GM19324 (cell line): ENCODE data around the gene CDHR2.

ENCODE experiments used
- ATAC-seq: cut with Tn5 transposase; IDR thresholded peaks from one replicate; pipeline ENCODE4 v1.9.1; 2021; ENCODE audit warnings: mild to moderate bottlenecking, moderate library complexity; ENCODE audit not compliant: unreplicated experiment, low FRiP score

Gene CDHR2

DNA sequence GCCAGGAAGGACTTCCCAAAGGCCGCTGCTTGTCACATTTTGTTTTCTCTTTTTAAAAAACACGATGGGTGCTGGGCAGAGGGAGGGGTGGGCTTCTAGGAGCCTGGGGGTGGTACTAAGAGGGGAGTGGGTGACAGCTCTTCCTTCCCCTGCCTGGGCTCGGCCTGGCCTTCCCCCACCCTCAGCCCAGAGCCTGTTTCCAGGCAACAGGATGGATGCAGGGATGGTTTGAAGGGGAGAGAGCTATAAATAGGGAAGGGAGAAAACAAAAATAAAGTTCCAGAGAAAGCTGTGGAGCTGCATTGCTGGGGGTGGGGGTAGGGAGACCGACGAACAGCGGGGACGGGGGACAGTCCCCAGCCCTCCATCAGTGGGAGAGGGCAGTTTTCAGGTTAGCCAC is 67.4 kb downstream of the CDHR2 start:
- ATAC-seq = no peak

GRCh38 chr5:176618783-176619182 is 69.6 kb downstream of the CDHR2 start:
- no peak for ATAC-seq

DNA sequence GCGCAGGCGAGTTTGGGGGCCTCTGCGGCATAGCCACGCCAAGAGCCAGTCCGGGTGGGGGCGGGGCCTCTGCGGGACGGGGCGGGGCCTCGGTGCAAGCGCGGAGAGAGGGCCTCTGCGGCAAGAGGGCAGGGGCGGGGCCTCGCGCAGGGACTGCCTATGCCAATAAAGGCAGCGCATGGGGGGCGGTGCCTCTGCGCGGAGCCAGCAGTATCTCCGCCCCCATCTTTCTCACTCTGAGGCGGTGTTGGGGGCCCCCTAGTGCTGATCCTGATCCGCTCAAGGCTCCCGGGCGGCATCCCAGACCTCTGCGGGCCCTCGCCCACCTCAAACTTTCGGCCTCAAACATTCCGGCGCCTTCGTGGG is 70.0 kb downstream of the CDHR2 start:
- no peak for ATAC-seq

DNA sequence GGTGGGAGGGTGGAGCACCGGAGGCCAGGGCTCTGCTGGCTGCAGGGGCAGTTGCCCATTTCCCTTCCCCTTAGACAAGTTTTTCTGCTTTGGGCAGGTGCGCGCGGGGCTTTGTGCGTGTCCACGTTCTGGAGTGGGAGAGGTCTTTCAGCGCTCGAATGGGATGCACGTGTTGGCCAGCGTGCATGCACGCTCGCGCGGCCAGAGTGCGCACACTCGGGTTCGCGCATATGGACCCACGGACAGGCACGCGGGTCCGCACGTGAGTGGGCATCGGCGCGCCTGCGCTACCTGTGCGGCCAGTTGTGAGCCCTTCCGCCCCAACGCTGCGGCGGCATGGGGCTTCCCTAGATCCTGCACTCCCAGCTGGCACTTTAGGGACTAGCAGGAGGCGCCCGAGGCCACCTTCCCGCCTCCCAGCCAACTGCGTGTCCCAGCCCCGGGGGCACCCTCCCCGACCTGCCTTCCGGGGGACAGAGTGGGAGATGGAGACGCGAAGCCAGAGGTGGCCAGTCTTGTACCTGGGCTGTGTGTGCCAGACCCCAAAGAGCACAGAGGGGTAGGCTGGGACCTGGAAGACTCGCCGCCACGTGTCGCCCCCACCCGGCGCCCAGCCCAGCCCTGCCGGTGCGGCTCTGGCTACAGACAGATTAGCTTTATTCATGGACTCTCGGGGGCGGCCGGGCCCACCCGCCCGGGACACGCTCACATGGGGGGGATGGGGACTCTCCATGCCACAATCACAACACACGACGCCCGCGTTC is 70.6 kb downstream of the CDHR2 start:
- ATAC-seq = no peak

GRCh38 chr5:176620333-176620981 is 71.3 kb downstream of the CDHR2 start:
- no peak for ATAC-seq

DNA sequence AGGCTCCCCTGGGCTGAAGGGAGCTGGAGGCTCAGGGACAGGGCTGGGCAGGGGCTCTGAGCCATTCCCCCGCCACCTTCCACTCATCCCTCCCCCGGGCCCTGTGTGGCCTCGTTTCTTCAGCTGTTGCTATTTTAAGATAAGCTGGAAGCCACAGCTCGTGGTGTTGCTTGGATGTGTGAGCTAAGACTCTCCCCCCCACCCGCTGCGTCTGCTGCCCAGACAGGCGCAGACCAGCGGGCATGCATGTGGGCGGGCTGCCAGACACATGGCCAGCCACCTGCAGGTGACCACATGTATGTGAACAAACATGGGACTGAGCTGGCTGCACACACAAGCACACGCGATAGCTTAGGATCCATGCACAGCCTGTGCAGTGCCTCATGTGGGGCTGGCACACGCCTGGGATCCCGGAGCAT is 72.5 kb downstream of the CDHR2 start:
- ATAC-seq = no peak

DNA sequence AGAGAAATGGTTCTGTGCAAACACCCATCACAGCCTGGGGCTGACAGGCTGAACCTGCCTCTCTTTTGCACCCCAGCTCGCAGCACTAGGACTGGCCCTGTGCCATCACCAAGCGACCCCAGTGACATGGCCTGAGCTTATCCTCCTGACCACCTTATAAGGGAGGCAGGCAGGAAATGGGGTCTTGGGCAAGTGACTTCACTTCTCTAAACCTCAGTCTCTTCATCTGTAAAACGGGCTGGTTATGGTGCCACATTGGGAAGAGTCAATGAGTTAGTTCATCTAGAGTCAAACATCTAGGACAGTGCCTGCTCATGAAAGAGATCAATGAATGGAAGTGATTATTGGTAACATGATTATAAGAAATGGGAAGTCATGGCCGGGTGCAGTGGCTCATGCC is 75.0 kb downstream of the CDHR2 start:
- ATAC-seq = no peak

GRCh38 chr5:176624938-176625337 is 75.8 kb downstream of the CDHR2 start:
- no peak for ATAC-seq

DNA sequence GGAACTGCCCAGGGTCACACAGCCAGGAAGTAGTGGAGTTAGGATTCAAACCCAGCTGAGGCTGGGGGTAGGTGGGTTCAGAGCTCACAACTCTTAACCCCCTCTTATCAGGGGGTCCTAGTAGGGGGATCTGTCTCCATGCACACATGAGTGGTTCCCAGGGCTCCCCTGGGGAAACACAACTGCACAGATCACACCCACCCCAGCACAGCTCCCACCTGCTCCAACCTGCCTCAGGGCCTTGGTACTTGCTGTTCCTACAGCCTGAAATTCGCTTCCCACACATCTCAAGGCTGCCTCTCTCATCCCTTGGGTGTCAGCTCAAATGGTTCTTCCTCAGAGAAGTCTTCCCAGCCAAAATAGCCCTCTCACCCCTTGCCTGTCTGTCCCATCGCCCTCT is 76.4 kb downstream of the CDHR2 start:
- ATAC-seq = no peak

DNA sequence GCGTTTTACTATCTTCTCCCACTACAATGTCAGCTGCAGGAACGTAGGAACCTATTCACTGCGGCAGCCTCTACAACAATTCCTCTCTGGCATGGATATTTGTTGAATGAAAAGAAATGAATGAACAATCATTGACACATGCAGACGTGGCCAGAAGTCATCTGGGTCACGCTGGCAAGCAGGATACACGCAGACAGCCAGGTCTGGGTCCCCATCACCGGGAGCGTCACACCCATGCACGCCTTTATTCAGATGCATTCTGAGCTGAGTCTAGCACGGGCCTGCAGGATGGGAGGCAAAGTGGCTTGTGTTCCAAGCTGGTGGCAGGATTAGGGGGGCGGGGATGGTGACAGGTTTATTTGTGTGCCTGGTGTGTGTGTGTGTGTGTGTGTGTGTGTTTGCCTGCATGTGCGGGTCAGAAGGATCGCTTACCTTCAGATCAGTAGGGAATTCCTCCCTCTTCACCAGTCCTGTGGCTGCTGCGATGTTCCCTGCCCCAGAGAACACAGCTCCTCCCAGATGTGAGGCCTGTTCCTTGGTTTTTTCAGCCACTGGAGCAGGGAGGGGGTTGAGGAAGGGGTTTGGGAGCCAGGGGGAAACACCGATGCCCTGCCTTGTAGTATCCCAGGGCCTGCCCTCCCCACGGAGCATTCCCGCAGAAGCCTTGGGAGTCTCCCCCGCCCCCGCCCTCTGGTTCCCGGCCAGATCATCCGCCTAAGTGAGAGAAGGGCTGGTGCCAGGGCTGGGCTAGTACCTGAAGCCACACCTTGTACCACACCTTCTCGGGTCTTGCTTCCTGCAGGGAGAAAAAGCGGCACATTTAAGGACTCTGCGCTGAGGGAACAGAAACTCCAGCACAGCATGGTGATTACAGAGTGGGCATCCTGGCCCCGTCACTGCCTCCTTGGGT is 77.1 kb downstream of the CDHR2 start:
- no peak for ATAC-seq

DNA sequence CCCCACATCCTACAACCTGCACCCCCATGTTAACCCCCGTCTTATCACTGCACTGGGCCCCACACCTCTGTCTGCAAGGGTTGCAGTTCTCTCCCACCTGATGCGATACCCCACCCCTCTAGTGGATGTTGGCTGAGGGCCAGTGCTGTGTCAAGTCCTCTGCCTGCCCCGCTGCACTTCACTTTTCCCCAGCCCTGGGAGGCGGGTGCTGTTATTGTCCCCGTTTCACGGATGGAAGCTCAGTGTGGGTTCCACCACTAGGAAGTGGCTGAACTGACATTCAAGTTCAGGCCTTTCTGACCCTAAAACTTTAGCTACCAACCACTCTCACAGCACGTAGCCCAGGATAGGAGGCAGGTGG is 77.7 kb downstream of the CDHR2 start:
- ATAC-seq = no peak

GRCh38 chr5:176627582-176627981 is 78.4 kb downstream of the CDHR2 start:
- no peak for ATAC-seq

DNA sequence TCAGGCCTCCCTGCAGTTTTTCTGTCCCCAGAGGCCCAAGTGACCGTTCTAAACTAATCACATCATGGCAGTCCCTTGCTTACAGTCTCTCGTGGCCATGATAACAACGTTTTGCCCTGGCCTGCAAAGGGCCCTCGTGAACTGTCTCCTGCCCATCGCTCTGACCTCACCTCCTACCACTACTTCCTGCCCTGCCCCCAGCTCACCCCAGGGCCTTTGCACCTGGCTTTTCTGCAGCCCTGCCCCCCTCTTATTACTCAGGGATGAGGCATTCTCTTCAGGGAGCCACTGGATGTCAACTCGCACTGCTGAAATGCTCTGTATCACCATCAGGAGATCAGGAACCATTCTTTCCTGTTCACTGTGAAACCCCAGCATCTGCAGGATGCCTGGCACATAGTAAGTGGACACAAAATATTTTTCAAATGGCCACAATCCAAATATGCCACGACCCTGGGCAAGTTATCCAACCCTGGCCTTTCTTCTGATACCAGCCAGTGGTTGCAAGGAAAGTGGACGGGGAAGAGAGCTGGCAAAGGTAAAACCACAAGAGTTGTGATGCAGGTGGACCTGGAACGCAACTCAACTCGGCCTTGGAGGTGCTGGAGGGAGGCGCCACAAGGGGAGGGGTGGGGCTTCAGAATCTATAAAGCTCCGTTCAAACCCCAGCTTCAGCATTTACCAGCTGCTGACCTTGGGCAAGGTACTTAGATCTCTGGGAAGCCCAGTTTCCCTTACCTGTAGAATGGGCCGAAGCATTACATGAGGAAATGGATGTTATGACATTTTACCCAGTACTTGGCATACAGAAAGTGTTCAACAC is 79.5 kb downstream of the CDHR2 start:
- no peak for ATAC-seq

- no peak for ATAC-seq
Measured at GRCh38 chr5:176629317-176629852, 80.2 kb downstream of the CDHR2 start.

DNA sequence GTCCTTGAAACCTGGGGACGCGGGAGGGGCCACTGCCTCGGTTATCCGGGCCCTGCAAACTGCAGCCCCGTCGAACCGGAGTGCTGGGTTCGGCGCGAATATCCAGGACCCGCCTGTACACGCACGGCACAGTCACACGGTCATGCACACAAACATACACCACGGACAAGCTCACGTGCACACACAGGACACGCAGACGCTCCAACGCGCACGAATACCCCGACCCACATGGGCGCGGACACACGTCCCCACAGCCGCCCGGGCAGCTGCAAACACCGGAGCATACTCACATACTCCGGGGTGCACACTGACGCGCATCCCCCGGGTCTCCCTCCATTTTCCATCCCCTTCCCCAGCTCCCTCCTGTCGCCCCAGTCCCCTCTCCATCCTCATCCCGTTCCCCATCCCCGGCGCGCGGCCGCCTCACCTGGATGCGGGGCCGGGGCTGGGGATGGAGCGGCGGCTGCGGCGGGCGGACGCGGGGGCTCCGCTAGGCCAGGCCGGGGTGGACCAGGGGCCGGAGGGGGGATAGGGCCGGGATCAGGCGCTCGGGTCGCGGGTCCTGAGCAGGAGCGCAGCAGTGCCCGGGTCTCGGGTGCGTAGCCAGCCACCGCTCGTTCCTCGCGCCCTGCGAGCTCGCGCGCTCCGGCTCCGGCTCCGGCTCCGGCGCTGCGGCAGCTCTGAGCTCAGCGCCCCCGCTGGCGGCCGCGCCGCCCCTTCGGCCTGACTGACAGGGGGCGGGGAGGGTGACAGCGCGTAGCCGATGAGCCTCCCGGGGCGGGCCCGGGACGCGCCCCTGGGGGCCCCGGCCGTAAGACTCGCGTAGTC is 80.9 kb downstream of the CDHR2 start, which contains the start of the genes EIF4E1B and SNCB:
Gene EIF4E1B (plus strand): TSS at position 823 of the 828 bp plus-strand sequence. CDS start 12,113 bp downstream, outside the sequence.
Gene SNCB (minus strand): TSS at position 682 of the 828 bp plus-strand sequence. CDS start 880 bp downstream, outside the sequence.
- no peak for ATAC-seq

GRCh38 chr5:176630681-176631222 is 81.6 kb downstream of the CDHR2 start:
- no peak for ATAC-seq

- no peak for ATAC-seq
Measured at GRCh38 chr5:176631383-176632200, 82.5 kb downstream of the CDHR2 start.

DNA sequence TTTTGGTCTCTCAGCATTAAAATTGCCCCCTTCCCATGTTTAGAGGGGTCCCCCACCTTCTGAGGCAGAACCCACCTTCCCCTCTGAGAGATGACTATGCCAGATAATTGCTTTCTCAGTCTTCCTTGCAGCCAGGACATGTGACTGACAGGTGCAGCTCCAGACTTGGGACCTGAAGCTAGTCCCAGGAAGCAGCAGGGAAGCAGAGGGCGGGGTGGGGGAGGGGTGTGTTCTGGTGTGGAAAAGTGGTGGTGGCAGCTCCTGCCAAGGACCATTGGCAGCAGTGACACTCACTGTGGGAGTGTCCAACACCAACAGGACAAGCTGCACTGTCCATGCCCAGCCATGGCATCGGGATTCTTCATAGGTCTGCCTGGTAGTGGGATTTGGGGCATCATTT is 83.6 kb downstream of the CDHR2 start:
- ATAC-seq = no peak
